Activated CD8-positive, alpha-beta memory T cell treated with anti-CD3 and anti-CD28 coated beads, Interleukin-2, amount 50 U/mL, for 1 hour (primary cell): ENCODE measurements around the gene COL1A1.

ENCODE experiments used
- DNase-seq: peaks from one replicate; pipeline ENCODE4 v3.0.0-alpha.2; 2020; ENCODE audit errors: extremely low read depth

The COL1A1 gene

DNA sequence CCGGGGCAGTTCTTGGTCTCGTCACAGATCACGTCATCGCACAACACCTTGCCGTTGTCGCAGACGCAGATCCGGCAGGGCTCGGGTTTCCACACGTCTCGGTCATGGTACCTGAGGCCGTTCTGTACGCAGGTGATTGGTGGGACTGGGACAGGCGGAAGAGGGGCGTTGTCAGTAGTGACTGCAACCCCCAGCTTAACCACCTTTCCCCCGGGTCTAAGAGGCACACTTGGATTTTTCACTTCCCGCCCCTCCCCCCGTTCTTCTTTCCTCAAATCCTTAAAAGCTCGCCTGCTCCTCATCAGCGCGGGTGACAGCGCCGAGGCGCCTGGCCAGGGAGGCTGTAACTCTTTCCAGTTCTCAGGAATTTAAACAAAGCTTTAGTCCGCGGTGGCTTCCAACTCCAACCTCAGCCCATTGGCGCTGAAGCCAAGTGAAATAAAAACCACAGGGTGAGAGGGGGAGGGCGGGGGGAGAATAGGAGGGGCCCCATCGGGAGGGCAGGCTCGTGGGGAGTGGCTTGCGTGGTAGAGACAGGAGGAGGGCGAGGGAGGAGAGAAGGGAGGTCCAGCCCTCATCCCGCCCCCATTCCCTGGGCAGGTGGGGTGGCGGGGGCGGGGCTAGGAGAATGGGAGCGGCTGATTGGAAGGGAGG, 1.5 kb downstream of the COL1A1 start:
- DNase-seq = peak; percentile 75

DNA sequence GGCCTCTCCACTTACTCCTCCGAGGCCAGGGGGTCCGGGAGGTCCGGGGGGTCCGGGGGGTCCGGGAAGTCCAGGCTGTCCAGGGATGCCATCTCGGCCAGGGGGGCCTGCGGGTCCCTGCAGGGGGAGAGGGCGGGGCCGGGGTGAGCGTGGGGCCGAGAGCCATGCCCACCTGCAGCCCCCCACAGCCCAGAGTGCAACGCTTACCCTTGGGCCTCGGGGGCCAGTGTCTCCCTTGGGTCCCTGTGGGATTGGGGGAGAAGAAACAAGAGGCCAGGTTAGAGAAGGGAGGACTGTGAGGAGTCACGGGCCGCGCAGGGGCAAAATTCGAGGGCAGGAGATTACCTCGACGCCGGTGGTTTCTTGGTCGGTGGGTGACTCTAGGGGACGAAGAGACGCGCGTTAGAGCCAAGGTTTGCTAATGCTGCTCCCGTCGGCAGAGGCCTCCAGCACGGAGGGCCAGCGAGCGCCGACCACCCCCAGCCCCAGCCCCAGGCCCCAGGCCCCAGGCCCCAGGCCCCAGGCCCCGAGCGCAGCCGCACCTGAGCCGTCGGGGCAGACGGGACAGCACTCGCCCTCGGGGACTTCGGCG, 2.1 kb downstream of the COL1A1 start:
- DNase-seq = no peak

DNA sequence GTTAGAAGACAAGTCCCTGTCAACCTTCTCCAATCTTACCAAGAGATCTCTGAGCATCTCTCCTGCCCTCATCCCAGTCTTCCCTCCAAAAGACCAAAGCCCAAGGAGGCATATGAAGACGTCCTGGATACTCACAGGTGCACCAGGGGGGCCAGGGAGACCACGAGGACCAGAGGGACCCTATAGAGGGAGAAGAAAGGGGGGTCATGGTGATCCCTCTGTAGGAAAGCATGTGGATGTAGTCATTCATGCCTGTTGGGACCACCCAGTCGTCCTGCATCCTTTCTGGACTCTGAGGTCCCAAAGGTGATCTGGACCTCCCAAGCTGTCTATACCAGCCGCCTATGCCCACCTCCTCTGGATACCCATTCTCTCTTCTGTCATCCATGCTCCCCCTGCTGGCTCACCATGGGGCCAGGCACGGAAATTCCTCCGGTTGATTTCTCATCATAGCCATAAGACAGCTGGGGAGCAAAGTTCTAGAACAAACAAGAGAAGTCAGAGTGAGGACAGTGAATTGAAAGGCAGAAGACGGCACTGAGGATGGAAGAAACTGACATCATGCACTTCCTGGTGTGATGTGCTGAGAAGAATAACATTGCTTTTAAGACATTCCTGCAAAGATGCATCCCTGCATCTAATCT, 3.3 kb downstream of the COL1A1 start:
- DNase-seq = peak; percentile 20

DNA sequence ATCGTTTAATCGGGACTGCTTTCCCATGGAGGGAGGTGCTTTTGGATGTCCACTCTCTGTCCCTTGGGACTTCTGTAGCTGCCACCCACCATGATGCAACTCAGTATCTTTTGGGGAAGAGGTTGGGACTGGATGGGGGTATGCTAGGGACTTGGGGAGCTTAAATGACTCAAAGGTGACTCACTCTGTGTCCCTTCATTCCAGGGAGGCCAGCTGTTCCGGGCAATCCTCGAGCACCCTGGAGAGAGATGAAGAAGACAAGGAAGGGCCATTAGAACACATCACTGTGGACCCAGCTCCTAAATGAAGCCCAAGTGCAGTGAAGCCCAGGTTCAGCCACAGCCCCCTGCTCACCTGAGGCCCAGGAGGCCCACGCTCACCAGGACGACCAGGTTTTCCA, 4.6 kb downstream of the COL1A1 start:
- no peak for DNase-seq

DNA sequence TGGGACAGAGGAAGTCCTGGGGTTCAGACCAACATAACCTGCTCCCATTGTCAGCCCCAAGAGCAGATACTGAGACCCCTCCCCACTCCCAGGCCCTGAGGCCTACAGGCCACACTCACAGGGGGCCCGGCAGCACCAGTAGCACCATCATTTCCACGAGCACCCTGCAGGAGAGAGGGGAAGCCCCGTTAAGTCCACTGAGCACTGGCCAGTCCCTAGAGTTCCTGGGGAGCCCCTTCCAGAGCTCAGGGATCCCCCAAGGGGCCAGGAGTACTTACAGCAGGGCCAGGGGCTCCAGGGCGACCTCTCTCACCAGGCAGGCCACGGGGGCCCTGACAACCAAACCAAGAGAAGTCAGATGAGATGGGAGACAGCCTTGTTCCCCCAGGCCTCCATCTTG, 5.4 kb downstream of the COL1A1 start:
- no peak for DNase-seq

DNA sequence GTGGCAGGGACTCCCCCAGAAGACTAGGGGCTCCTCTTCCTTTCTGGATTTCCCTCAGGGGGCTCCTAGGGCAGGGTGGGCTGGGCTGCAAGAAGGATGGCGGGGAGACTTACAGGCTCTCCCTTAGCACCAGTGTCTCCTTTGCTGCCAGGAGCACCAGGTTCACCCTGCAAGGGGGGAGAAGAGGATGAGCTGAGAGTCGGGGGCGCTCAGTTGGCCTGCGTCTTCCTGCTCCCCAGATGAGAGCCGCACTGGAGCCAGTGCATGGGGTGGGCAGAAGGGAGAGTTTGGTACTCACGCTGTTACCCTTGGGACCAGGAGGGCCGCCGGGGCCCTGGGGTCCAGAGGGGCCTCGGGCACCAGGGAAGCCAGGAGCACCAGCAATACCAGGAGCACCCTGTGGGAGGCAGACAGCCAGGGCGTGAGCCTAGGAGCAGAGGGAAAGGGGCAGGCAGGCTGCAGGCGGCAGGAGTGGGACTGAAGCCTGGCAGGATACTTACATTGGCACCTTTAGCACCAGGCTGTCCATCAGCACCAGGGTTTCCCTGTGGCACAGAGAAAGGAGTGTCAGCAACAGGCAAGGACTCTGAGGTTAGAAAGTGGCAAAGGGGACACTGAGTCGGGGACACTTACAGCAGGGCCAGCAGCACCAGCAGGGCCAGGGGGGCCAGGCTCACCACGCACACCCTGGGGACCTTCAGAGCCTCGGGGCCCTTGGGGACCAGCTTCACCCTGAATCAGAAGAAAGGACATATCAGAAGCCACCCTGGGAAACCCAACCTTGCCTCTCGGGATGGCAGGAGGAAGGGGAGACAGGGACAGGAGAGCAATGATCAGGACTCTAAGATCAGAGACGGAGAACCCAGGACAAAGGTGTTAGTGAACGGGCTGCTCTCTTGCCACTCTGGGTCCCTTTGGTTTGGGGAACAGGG, 6.2 kb downstream of the COL1A1 start:
- DNase-seq = no peak

DNA sequence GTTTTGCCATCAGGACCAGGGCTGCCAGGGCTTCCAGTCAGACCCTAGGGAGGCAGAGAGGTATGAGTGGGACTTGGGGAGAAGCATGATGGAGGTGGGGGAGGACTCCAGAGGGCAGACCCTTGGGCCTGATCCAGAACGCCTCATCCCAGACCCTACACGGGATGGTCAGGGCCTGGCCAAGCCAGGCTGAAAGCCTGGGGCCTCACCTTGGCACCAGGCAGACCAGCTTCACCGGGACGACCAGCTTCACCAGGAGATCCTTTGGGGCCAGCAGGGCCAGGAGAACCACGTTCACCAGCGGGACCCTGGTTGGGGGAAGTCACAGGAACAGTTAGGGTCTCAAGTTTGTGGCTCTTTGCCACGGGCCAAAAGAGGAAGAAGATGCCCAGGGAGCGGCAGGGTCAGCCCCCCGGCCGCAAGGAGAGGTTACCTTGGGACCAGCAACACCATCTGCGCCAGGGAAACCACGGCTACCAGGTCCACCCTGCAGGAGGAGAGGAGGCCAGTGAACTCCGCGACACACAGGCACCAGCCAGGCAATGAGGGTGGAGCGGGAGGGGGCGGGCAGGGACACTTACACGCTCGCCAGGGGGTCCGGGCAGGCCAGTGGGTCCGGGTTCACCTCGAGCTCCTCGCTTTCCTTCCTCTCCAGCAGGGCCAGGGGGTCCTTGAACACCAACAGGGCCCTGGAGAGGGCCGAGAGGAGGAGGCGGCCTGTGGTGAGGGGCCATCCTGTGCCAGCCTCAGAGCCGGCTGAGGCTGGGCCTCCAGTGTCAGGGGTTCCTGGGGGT, 7.1 kb downstream of the COL1A1 start:
- DNase-seq = no peak

DNA sequence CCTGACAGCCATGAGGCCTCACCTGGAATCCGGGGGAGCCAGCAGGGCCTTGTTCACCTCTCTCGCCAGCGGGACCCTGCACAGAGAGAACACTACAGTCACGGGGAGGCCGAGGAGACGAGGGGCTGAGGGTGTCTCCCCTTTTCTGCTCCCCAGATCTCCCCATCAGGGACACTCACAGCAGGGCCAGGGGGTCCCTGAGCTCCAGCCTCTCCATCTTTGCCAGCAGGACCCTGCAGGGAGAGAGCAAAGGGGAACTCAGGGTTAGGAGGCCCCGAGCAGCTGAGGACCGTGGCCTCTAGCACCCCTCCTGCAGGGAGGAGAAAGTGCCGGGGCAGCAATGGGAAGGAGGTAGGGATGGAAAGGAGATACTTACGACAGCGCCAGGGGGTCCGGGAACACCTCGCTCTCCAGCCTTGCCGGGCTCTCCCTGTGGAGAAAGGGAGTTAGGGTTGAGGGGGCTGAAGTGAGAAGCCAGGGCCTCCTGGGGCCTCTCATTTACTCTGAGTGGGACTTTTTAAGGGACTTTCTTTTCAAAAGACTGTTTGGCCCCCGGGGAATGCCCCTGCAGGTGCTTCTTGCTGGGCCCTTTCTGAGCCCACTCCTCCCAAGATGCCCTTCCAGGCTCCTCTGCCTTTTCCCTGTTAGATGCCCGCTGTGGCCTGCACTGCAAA, 8.7 kb downstream of the COL1A1 start:
- DNase-seq = no peak

DNA sequence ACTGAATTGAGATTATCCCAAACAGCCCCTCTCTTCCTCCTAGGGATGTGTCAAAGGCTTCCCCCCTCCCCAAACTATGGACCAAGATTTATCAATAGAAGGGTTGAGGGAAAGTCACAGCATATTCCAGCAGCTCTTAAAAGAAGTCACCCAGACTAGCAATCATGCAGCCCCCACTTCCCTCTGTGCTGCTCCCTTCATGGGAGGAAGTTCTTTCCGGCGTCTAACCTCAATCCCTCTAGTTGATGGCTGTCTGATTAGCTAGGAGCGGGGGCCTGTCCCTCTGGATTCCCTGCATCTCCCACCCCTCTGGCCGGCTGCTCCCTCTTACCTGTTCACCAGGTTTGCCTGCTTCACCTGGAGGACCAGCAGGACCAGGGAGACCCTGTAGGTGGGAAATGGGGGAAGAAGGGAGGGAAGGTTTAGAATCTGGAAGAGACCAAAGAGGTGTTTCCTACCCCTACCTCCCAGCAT, 9.2 kb downstream of the COL1A1 start:
- DNase-seq = no peak

DNA sequence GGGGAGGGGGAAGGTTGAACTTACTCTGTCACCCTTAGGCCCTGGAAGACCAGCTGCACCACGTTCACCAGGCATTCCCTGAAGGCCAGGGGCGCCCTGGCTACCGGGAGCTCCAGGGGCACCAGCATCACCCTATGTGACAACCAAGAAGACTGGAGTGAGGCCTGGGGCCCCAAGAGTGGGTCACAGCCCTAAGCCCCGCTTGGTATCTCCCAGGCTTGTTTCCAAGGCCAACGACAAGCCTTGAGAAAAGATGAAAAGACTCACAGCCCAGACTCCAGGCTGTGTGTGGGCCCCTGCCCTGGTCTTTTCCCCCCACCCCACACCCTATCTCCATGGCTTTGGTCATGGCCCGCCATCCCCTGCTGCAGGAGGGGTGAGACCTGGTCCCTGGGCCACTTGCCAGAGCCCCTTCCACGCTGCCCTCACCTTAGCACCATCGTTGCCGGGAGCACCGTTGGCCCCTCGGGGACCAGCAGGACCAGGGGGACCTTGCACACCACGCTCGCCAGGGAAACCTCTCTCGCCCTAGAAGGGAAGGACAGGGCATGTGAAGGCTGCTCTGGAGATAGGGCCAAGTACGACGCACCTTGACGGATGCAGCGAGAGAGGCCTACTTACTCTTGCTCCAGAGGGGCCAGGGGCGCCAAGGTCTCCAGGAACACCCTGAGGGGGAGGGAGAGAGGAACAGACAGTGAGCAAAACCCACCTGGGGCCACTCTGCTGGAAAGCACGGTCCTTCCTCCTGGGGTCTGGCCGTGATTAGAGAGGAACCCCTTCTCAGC, 9.9 kb downstream of the COL1A1 start:
- DNase-seq = no peak

DNA sequence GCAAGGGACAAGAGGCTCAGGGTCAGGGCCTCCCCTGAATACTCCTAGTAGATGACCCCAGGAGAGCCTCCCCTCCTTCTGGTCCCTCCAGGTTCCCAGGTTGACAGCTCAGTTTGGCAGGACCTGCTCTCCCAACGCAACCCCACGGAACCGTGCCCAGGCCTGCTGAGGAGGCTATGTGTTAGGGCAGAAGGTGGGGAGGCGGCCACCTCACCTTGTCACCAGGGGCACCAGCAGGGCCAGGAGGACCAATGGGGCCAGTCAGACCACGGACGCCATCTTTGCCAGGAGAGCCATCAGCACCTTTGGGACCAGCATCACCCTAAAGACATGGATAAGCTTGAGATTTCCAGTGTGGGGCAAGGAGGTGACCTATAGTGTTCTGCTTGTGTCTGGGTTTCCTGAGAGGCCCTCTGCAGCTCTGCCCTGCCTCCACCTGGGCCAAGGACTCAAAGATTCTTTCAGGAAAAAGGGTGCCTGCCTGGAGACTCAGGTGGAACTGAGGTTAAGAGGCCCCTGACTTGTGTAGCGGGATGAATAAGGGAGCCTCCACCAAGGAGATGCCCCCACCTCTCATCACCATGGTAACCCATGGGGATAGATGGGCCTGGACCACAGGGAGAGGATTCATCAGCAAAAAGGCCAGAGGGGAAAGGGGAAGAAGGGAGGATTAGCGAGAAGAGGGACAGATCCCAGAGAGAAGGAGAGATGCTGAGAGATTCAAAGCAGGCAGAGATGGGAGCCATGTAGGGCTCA, 10.7 kb downstream of the COL1A1 start:
- no peak for DNase-seq

DNA sequence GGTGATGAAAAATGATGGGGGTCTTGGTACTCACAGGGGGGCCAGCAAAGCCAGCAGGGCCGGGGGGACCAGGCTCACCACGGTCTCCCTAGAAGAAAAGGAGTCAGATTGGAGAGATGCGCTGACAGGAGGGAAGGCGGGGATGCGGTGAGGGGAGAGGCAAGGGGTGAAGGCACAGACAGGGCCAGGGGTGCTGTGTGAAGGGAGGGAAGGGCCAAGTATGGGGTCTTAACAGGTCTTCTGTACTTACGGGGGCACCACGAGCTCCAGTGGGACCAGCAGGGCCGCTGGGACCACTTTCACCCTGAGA, 11.2 kb downstream of the COL1A1 start:
- DNase-seq = no peak

DNA sequence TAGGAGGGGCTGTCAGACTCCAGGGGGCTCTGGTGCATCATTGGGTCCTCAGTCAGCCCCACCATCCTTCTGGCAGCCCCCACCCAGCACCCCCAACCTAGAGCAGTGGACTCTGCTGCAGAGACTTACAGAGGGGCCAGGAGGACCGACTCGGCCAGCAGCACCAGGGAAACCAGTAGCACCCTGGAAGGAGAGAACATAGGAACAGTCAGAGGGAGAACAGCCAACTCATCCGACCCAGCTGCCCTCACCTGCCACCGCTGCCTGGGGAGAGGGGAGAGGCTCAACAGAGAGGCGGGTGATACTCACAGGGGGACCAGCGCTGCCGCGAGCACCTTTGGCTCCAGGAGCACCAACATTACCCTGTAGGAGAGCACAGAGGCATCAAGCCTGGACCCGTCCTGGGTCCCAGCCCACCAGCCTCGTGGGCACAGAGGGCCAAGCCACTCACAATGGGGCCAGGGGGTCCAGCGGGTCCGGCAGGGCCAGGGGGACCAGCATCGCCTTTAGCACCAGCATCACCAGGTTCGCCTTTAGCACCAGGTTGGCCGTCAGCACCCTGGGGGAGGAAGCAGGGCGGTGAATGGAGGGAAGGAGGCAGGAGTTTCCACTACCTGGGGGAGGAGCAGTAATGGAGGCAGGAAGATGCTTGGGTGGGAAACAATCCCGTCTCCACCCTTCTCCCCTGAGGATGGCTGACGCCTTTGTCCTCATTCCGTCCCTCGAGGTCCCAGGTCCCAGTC, 11.7 kb downstream of the COL1A1 start:
- no peak for DNase-seq

DNA sequence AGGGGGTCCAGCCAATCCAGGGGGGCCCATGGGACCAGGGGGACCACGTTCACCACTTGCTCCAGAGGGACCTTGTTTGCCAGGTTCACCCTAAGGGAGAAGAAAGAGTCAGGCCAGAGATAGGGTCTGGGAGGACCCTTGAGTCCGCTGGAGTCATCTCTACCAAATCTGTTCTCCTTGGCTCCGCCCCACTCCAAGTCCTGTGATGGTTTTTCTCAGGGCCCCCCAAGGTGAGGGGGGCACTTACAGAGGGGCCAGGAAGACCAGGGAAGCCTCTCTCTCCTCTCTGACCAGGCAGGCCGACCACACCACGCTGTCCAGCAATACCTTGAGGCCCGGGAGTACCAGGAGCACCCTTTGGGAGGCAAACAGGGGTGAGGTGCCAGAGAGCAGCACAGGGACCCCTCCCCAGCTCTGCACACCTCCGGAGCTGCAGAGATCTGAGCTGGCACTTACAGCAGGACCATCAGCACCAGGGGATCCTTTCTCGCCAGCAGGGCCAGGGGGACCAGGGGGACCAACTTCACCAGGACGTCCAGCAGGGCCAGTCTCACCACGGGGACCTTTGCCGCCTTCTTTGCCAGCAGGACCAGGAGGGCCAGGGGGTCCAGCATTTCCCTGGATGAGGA, 12.4 kb downstream of the COL1A1 start:
- no peak for DNase-seq

DNA sequence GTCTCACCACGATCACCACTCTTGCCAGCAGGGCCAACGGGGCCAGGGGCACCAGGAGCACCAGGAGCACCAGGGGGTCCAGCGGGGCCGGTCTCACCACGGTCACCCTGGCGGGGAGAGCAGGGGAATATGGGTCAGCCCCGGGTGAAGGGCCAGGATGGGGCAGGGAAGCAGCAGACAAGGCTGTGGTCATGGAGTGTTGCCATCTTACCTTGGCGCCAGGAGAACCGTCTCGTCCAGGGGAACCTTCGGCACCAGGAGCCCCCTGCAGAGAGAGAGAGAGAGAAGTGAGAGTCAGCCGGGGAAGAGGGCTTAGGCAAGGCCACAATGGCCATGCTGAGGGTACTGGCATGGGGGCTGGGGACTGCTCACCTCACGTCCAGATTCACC, 12.9 kb downstream of the COL1A1 start:
- DNase-seq = no peak

DNA sequence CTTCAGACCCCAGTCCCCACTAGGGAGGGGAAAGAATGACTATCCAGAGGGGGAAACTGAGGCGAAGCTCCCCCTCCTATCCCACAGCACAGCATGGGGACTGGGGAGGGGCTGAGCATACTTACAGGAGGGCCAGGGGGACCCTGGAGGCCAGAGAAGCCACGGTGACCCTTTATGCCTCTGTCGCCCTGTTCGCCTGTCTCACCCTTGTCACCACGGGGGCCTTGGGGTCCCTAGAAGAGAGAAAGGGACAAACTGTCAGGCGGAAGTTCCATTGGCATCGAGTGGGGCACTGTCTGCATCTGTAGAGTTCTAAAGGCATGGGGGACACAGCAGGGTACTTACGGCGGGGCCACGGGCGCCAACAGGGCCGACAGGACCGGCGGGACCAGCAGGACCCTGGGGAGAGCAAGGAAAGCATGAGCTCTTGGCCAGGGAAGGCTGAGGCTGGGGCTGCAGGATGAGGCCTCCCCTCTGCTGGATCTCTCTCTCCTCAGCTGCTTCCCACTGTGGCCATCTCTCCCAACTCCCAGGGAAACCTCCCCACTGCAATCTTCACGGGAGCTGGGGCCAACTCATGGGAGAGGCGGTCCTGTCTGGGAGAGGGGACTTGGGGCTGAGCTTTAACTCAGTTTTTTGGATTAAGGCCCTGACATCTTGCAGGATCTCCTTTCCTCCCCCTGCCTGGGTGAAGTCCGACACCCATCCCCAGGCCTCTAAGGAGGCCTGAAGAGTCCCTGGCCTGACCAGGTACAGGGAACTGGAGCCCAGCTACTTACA, 13.5 kb downstream of the COL1A1 start:
- DNase-seq = no peak

DNA sequence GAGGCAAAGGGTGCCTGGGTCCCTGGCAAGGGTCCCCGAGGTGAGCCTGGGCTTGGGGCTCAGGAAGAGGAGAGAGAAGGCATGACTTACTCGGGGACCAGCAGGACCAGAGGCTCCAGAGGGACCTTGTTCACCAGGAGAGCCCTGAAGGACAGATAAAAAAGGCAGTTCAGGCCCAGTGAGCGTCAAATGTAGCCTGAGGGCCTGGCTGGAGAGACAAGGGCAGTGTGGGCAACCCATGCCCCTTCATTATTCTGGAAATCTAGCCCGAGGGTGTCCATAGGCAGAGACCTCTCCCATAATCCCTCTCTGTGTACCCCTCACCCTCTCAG, 14.1 kb downstream of the COL1A1 start:
- no peak for DNase-seq
